Neuron (in vitro differentiated cells): Measurements from ENCODE around the gene SLC34A3.

Experiments used
- H2AFZ ChIP-seq: one replicate; pipeline ENCODE4 v1.6.1; 2013; ENCODE audit warnings: low read depth, mild to moderate bottlenecking, inconsistent platforms, low read length, moderate library complexity
- H3K27me3 ChIP-seq: one replicate; pipeline ENCODE4 v1.6.1; 2013; ENCODE audit warnings: low read length; ENCODE audit not compliant: insufficient read depth
- H3K36me3 ChIP-seq: one replicate; pipeline ENCODE4 v1.6.1; 2013; ENCODE audit warnings: low read length; ENCODE audit not compliant: insufficient read depth
- H3K4me1 ChIP-seq: one replicate; pipeline ENCODE4 v1.6.1; 2013; ENCODE audit warnings: low read length; ENCODE audit not compliant: insufficient read depth
- H3K4me3 ChIP-seq: 2 replicates; pipeline ENCODE4 v1.5.1; 2013; ENCODE audit warnings: mild to moderate bottlenecking, low read length, moderate library complexity
- H3K9me3 ChIP-seq: one replicate; pipeline ENCODE4 v1.6.1; 2013; ENCODE audit warnings: low read length

Gene SLC34A3

GRCh38 chr9:137224830-137225694, 5.6 kb upstream of the SLC34A3 start, which contains the start of gene CYSRT1:
TSS of gene CYSRT1 (plus strand) at chr9:137225174. CDS start at chr9:137225622, 448 bp downstream.
- H2AFZ ChIP-seq: peak within 1 kb of the TSS; percentile 90
- peaks cover 15% of the 10 kb centered on the region for H3K4me1 ChIP-seq
- H3K36me3 ChIP-seq: no peaks in the 10 kb centered on the region
- no peaks in the 10 kb centered on the region for H3K27me3 ChIP-seq
- no peaks in the 10 kb centered on the region for H3K9me3 ChIP-seq
- peak within 1 kb of the TSS; percentile 98 for H3K4me3 ChIP-seq

GRCh38 chr9:137225699-137226331, 4.9 kb upstream of the SLC34A3 start:
- Histone ChIP-seq H3K4me1 (peaks cover 15% of the 10 kb centered on the region), H2AFZ (no peak overlapping the region), H3K9me3 (no peaks in the 10 kb centered on the region), H3K4me3 (no peak overlapping the region), H3K27me3 (peaks cover 2% of the 10 kb centered on the region), H3K36me3 (no peaks in the 10 kb centered on the region)

GRCh38 chr9:137226338-137227053, 4.2 kb upstream of the SLC34A3 start:
- Histone ChIP-seq H3K4me1 (peaks cover 15% of the 10 kb centered on the region), H3K4me3 (no peak overlapping the region), H2AFZ (no peak overlapping the region), H3K27me3 (peaks cover 3% of the 10 kb centered on the region), H3K9me3 (no peaks in the 10 kb centered on the region), H3K36me3 (no peaks in the 10 kb centered on the region)

GRCh38 chr9:137227054-137227852, 3.4 kb upstream of the SLC34A3 start, which contains the start of gene RNF224:
TSS of gene RNF224 (plus strand) at chr9:137227502. CDS start at chr9:137228336, 834 bp downstream.
- no peaks in the 10 kb centered on the region for H3K9me3 ChIP-seq
- H3K4me1 ChIP-seq: peaks cover 15% of the 10 kb centered on the region
- no peak within 1 kb of the TSS for H2AFZ ChIP-seq

DNA sequence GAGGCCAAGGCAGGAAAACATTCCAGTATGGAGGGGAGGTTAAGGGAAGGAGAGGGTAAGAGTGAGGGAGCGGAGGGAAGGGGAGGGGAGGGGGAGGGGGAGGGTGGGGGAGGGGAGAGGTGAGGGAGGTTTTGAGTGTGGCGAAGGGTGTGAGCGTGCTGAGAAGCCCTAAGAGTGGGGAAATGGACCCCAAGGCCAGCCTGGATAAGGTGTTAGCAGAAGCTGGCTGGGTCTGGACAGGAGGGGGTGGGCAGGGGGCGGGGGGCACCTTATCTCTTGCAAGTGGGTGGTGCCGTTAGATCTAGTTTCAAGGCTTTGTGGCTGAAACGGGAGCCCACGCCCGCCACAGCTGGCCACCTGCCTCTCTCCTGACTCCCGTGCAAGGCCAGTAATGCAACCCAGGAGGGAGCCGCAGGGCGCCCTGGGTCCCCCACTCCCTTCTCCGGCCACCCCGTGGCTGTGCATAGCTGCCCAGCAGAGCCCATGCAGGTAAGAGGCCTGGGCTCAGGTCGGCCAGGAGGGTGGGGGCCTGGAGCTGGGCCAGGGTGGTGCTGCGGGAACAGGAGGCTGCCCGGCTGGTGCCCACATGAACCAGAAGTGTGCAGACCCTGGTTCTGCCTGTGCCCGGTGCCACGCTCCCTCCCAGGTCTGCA, 2.7 kb upstream of the SLC34A3 start:
- Histone ChIP-seq H3K4me3 (no peak overlapping the region), H2AFZ (no peak overlapping the region), H3K9me3 (no peaks in the 10 kb centered on the region), H3K27me3 (peaks cover 3% of the 10 kb centered on the region), H3K36me3 (no peaks in the 10 kb centered on the region), H3K4me1 (peaks cover 9% of the 10 kb centered on the region)

More at GRCh38 chr9:137227054-137227852, 3.4 kb upstream of the SLC34A3 start, which contains the start of gene RNF224:
- no peaks in the 10 kb centered on the region for H3K36me3 ChIP-seq
- no peak within 1 kb of the TSS for H3K4me3 ChIP-seq
- H3K27me3 ChIP-seq: peaks cover 3% of the 10 kb centered on the region

DNA sequence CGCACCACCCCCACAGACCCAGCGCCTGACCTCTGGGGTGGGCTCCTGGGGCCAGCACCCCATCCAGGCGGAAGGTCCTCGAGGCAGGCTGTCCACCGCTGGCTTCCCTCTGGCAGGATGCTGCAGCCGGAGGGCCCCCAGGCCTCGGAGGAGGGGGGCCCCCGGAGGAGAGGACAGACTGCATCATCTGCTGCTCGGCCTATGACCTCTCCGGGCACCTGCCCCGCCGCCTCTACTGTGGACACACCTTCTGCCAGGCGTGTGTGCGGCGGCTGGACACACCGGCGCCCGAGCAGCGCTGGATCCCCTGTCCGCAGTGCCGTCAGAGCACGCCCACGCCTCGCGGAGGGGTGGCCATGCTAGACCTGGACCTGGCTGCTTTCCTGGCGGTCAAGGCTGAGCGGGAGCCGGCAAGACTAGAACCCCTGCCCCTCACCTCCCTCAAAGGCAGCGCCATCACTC, 2.2 kb upstream of the SLC34A3 start:
- Histone ChIP-seq H3K4me1 (peaks cover 8% of the 10 kb centered on the region), H3K27me3 (peaks cover 3% of the 10 kb centered on the region), H3K4me3 (no peak overlapping the region), H3K36me3 (no peaks in the 10 kb centered on the region), H2AFZ (no peak overlapping the region), H3K9me3 (no peaks in the 10 kb centered on the region)

GRCh38 chr9:137228968-137229896, 1.5 kb upstream of the SLC34A3 start:
- Histone ChIP-seq H3K9me3 (no peaks in the 10 kb centered on the region), H3K27me3 (peaks cover 3% of the 10 kb centered on the region), H3K4me3 (no peak overlapping the region), H3K4me1 (peaks cover 5% of the 10 kb centered on the region), H3K36me3 (no peaks in the 10 kb centered on the region), H2AFZ (no peak overlapping the region)

DNA sequence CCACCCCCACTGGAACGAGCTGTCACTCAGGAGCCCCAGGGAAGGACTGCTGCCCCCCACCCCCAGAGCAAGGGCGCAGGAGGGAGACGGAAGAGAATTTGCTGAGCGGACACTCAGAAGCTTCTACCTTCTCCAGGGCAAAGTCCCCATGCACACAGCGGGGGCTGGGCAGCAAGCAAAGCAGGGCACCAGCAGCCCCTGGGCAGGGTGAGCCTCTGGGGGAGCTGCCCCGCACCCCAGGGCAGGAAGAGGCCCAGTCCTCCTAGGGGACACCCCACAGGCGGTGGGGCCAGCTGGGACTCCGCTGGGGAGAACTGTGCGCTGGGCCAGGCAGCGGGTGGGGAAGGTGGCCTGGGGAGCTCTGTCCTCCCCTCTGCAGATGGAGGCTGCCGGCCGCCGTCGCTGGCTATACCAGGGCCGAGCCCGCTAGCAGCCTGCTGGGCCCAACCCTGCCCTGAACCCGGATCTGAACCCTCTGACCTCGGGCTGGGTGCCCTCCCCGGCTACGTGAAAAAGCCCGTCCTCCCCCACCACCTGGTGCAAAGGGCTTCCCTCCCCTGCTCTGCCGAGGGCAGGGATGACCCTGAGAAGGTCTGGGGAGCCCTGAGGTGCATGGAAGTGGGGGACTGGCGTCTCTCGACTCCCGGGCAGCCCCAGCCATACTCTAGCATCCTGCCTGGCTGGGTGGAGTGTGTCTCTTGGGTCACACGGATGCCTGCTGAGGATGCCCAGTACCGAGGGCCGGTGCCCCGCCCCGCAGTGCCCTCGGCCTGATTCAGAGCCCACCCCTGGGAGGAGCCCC, 597 bp upstream of the SLC34A3 start:
- Histone ChIP-seq H3K4me3 (no peak overlapping the region), H3K4me1 (peaks cover 6% of the 10 kb centered on the region), H3K36me3 (no peaks in the 10 kb centered on the region), H2AFZ (no peak overlapping the region), H3K27me3 (peaks cover 3% of the 10 kb centered on the region), H3K9me3 (no peaks in the 10 kb centered on the region)

DNA sequence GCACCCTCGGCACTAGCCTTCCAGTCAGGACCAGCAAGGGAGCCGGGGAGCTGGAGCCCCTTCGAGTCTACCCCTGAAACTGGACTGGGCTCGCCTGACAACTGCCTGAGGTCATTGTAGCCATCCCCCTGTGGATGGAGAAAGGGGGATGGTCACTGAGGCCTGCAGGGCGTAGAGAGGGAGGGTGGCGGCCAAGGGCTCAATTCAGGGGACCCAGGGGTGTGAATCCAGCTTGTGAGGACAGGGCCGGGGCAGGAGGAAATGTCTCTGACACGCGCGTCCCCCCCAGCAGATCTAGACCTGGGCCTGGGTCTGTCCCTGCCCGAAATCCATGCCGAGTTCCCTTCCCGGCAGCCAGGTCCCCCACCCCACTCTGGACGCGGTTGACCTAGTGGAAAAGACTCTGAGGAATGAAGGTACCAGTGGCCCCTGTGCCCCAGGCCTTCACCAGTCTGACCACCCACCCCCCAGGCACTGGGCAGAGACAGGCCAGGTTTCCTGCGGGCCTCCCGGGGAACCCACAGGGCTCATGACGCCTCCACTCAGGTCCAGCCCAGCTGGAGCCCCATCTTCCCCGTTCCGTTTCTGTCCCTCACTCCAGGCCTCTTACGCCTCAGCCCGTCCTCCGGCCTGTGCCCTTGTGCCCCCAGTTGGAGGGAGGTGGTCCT, 805 bp downstream of the SLC34A3 start:
- Histone ChIP-seq H3K9me3 (no peaks in the 10 kb centered on the region), H3K4me1 (peaks cover 2% of the 10 kb centered on the region), H3K4me3 (no peak overlapping the region), H3K36me3 (no peaks in the 10 kb centered on the region), H2AFZ (no peak overlapping the region), H3K27me3 (peaks cover 3% of the 10 kb centered on the region)

DNA sequence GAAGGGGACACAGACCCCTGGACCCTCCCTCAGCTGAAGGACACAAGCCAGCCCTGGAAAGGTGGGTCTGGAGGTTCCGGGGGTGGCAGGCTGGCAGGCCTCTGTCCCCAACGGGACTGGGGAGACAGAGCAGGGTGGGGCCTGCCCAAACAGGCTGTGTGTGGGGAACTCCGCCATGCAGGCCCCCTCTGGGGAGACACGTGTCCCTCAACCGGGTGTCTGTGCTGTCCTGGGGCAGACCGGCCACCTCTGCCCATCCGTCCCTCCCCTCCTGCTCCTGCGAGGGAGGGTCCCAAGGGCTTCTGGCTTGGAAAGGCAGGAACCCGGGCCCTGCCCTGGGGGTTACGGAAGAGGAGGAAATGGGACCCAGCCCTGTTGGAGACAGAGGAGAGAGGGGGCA, 1.4 kb downstream of the SLC34A3 start:
- Histone ChIP-seq H3K9me3 (no peaks in the 10 kb centered on the region), H3K27me3 (peaks cover 3% of the 10 kb centered on the region), H3K4me1 (peaks cover 8% of the 10 kb centered on the region), H2AFZ (no peak overlapping the region), H3K4me3 (no peak overlapping the region), H3K36me3 (no peaks in the 10 kb centered on the region)
